PC-3 (cell line): ENCODE measurements around the gene CDK7. TPM values are rescaled to one million over a fixed set of nuclear protein-coding genes. Genes with fewer than 3 reads are reported as not detected.
"Not testable (repeated sequence)": the region's sequence is repeated elsewhere in the genome, so short reads cannot be mapped to it uniquely, and the experiment has no call there.

Experiments
- ATAC-seq: fragments of 200-7000 bp; cut with Tn5 transposase; 2 replicates; pipeline ENCODE4 v1.9.1; 2020; ENCODE audit warnings: mild to moderate bottlenecking, moderate library complexity
- BruUV-seq: library from RNA; stranded (reverse); fragments of 400-500 nt; replicated peaks from 2 replicates; lab custom pipeline; 2021; lab: Mats Ljungman, UMichigan
- CTCF ChIA-PET: fragments of 300-600 bp; sonication (Branson Sonifier 250); formaldehyde crosslinking; loops from one replicate; lab custom pipeline; 2022; ENCODE audit warnings: antibody characterized with exemption; lab: Charles Lee
- POLR2A ChIA-PET: fragments of 300-600 bp; sonication (Branson Sonifier 250); formaldehyde crosslinking; loops from one replicate; lab custom pipeline; 2022; ENCODE audit warnings: antibody characterized with exemption; ENCODE audit not compliant: unreplicated experiment; lab: Charles Lee
- DNase-seq: peaks from one replicate; pipeline ENCODE4 v3.0.0-alpha.2; 2015
- H2AFZ ChIP-seq: fragments of 300-600 bp; sonication (generic); 2 replicates; pipeline ENCODE4 v1.6.0; 2016; ENCODE audit warnings: antibody characterized with exemption, low read length
- H3F3A ChIP-seq: fragments of 300-600 bp; sonication (generic); one replicate; pipeline ENCODE4 v1.6.0; 2017; ENCODE audit warnings: antibody characterized with exemption, low read length, control low read depth, mild to moderate bottlenecking; ENCODE audit not compliant: unreplicated experiment
- H3K27ac ChIP-seq: fragments of 300-600 bp; sonication (generic); 2 replicates; pipeline ENCODE4 v1.5.1; 2016; ENCODE audit warnings: mild to moderate bottlenecking, low read length
- H3K27me3 ChIP-seq: fragments of 300-600 bp; sonication (generic); 2 replicates; pipeline ENCODE4 v1.6.1; 2016; ENCODE audit warnings: low read length, mixed read lengths
- H3K36me3 ChIP-seq: fragments of 300-600 bp; sonication (generic); 2 replicates; pipeline ENCODE4 v1.6.1; 2016; ENCODE audit warnings: low read depth, mixed run types, low read length, mixed read lengths
- H3K4me1 ChIP-seq: fragments of 300-600 bp; sonication (generic); 2 replicates; pipeline ENCODE4 v1.5.1; 2016; ENCODE audit warnings: low read length; ENCODE audit not compliant: insufficient read depth
- H3K4me2 ChIP-seq: fragments of 300-600 bp; sonication (generic); 2 replicates; pipeline ENCODE4 v1.6.0; 2016; ENCODE audit warnings: low read length
- H3K4me3 ChIP-seq: fragments of 300-600 bp; sonication (generic); 2 replicates; pipeline ENCODE4 v1.5.1; 2016; ENCODE audit warnings: mild to moderate bottlenecking, low read length, mixed read lengths
- H3K79me2 ChIP-seq: fragments of 300-600 bp; sonication (generic); 2 replicates; pipeline ENCODE4 v1.6.1; 2017; ENCODE audit warnings: low read length, mixed read lengths
- H3K9ac ChIP-seq: fragments of 300-600 bp; sonication (generic); 2 replicates; pipeline ENCODE4 v1.6.0; 2016; ENCODE audit warnings: mild to moderate bottlenecking, low read length
- H3K9me2 ChIP-seq: fragments of 300-600 bp; sonication (generic); replicated peaks from 2 replicates; pipeline ENCODE4 v1.6.1; 2016; ENCODE audit warnings: mixed run types, low read length, mixed read lengths
- H3K9me3 ChIP-seq: fragments of 300-600 bp; sonication (generic); 2 replicates; pipeline ENCODE4 v1.6.1; 2016; ENCODE audit warnings: low read length, mixed read lengths
- H4K20me1 ChIP-seq: fragments of 300-600 bp; sonication (generic); 2 replicates; pipeline ENCODE4 v1.6.1; 2016; ENCODE audit warnings: low read length, mixed read lengths
- CTCF ChIP-seq: fragments of 300-600 bp; sonication (generic); conservative IDR thresholded peaks from 2 replicates; pipeline ENCODE4 v1.5.1; 2017; ENCODE audit warnings: antibody characterized with exemption, low read depth, mild to moderate bottlenecking, low read length
- EZH2 ChIP-seq: fragments of 300-600 bp; sonication (generic); IDR thresholded peaks from one replicate; pipeline ENCODE4 v1.6.1; 2017; ENCODE audit warnings: antibody characterized with exemption, mild to moderate bottlenecking, low read length; ENCODE audit not compliant: unreplicated experiment
- EZH2phosphoT487 ChIP-seq: fragments of 300-600 bp; sonication (generic); IDR thresholded peaks from 2 replicates; pipeline ENCODE4 v1.6.1; 2018; ENCODE audit warnings: mild to moderate bottlenecking, antibody characterized with exemption, low read length, borderline replicate concordance
- intact Hi-C: fragments of 100-400 bp; cut with micrococcal nuclease; formaldehyde crosslinking; loops from 2 replicates; pipeline ENCODE4 v1.9.0; 2023
- total RNA-seq: library from RNA; depleted of rRNA; stranded (reverse); fragments of >200 nt; gene quantifications from 2 replicates; pipeline ENCODE4 v1.2.3, GENCODE V29; 2014

CDK7 gene
- total RNA-seq, 1 experiment from 2014 or later, result 26.6 TPM

GRCh38 chr5:69252437-69252836 lies 17.8 kb downstream of the CDK7 start:
- Histone ChIP-seq H3K4me3 (no peak overlapping the region), H2AFZ (no peak overlapping the region), H3K36me3 (peaks cover 1% of the 10 kb centered on the region; the same call in 1 of the 2 replicates), H3K27ac (no peak overlapping the region), H3K27me3 (no peaks in the 10 kb centered on the region), H4K20me1 (no peaks in the 10 kb centered on the region), H3K9ac (no peak overlapping the region), H3F3A (no peaks in the 10 kb centered on the region), H3K9me3 (no peaks in the 10 kb centered on the region), H3K4me1 (no peaks in the 10 kb centered on the region), H3K9me2 (no peaks in the 10 kb centered on the region), H3K4me2 (no peak overlapping the region), H3K79me2 (peaks cover 32% of the 10 kb centered on the region)
- ChIA-PET CTCF (no interaction called here), POLR2A (no interaction called here)
- no peak for ATAC-seq
- intact Hi-C loops, result no loop called here
- no TSS peak for BruUV-seq
- no peak for DNase-seq
- TF ChIP-seq CTCF, result no peak
- TF ChIP-seq EZH2, result no peak
- TF ChIP-seq EZH2phosphoT487, result no peak

GRCh38 chr5:69255940-69256339 lies 21.3 kb downstream of the CDK7 start:
- peaks cover 12% of the 10 kb centered on the region; the same call in 1 of the 2 replicates for H3K36me3 ChIP-seq
- DNase-seq, H2AFZ ChIP-seq, intact Hi-C loops, H3K27me3 ChIP-seq, H3K79me2 ChIP-seq, ATAC-seq, H3K9me2 ChIP-seq, H3F3A ChIP-seq, H3K9me3 ChIP-seq, BruUV-seq, CTCF ChIA-PET, H3K4me3 ChIP-seq, H3K27ac ChIP-seq, H3K4me2 ChIP-seq, H4K20me1 ChIP-seq, H3K9ac ChIP-seq, H3K4me1 ChIP-seq, POLR2A ChIA-PET: not testable (repeated sequence)

GRCh38 chr5:69257577-69257976 lies 22.9 kb downstream of the CDK7 start:
- no peaks in the 10 kb centered on the region for H3K9me3 ChIP-seq
- no peak for ATAC-seq
- no peak for TF ChIP-seq EZH2phosphoT487
- no peak for TF ChIP-seq CTCF
- no peak for TF ChIP-seq EZH2
- intact Hi-C loops, result no loop called here
- no peak overlapping the region for H3K4me3 ChIP-seq
- ChIA-PET CTCF (no interaction called here), POLR2A (no interaction called here)
- no peak overlapping the region for H2AFZ ChIP-seq
- H3F3A ChIP-seq, result no peaks in the 10 kb centered on the region
- DNase-seq, result no peak
- no peaks in the 10 kb centered on the region for H3K79me2 ChIP-seq
- H4K20me1 ChIP-seq, result no peaks in the 10 kb centered on the region
- H3K9ac ChIP-seq, result no peak overlapping the region
- H3K27ac ChIP-seq, result no peak overlapping the region
- no TSS peak for BruUV-seq
- no peaks in the 10 kb centered on the region for H3K9me2 ChIP-seq
- H3K4me2 ChIP-seq, result no peak overlapping the region
- H3K4me1 ChIP-seq, result no peaks in the 10 kb centered on the region; the same call in none of the 2 replicates
- H3K36me3 ChIP-seq, result peaks cover 12% of the 10 kb centered on the region; the same call in 1 of the 2 replicates
- no peaks in the 10 kb centered on the region for H3K27me3 ChIP-seq
